Vagina (tissue), 2 donors: ENCODE measurements around the gene PDHX. TPM values are rescaled to one million over a fixed set of nuclear protein-coding genes. Genes with fewer than 3 reads are reported as not detected.

ENCODE experiments used
- DNase-seq, 2 donors: peaks; one replicate each; pipeline ENCODE4 v3.0.0-alpha.2; 2017; ENCODE audit errors: extremely low spot score in 2 of 2
- H3K27ac ChIP-seq: fragments of 200-600 bp; sonication (generic); one replicate; pipeline ENCODE4 v1.5.1; 2019
- H3K27me3 ChIP-seq: fragments of 200-600 bp; sonication (generic); one replicate; pipeline ENCODE4 v1.5.1; 2019
- H3K36me3 ChIP-seq, 2 donors: fragments of 200-600 bp; sonication (generic); one replicate each; pipeline ENCODE4 v1.5.1; 2017 to 2019
- H3K4me1 ChIP-seq: fragments of 200-600 bp; sonication (generic); one replicate; pipeline ENCODE4 v1.5.1; 2019
- H3K4me3 ChIP-seq, 2 donors: fragments of 200-600 bp; sonication (generic); 1 replicate in 1 of 2; 2 replicates in 1 of 2; pipeline ENCODE4 v1.5.1; 2016 to 2019
- H3K9me3 ChIP-seq: fragments of 200-600 bp; sonication (generic); one replicate; pipeline ENCODE4 v1.5.1; 2019
- CTCF ChIP-seq, 3 experiments: fragments of 450-650 bp in 2 of 3; fragments of 200-600 bp in 1 of 3; sonication (generic) in 1 of 3; IDR thresholded peaks; one replicate each; pipeline ENCODE4 v1.5.1; 2017 to 2019; ENCODE audit warnings: antibody characterized with exemption in 3 of 3, mild to moderate bottlenecking in 2 of 3, moderate library complexity in 2 of 3
- POLR2A ChIP-seq, 2 donors: fragments of 450-650 bp; IDR thresholded peaks; one replicate each; pipeline ENCODE4 v1.6.1; 2017; ENCODE audit warnings: antibody characterized with exemption in 2 of 2, mild to moderate bottlenecking in 2 of 2, moderate library complexity in 2 of 2
- POLR2AphosphoS5 ChIP-seq, 2 donors: sonication (generic); formaldehyde crosslinking; IDR thresholded peaks; one replicate each; pipeline ENCODE4 v1.9.0; 2017; ENCODE audit warnings: antibody characterized with exemption in 2 of 2, mild to moderate bottlenecking in 2 of 2, low read depth in 1 of 2; ENCODE audit not compliant: insufficient read depth in 1 of 2
- intact Hi-C: fragments of 100-400 bp; cut with DNase I; formaldehyde crosslinking; loops from one replicate; pipeline ENCODE4 v1.15.1; 2023
- total RNA-seq: library from RNA; depleted of rRNA; stranded (reverse); fragments of >200 nt; gene quantifications from one replicate; pipeline ENCODE4 v1.2.3, GENCODE V29; 2016

Gene PDHX
- total RNA-seq, 1 donor from 2014 or later, result 15.0 TPM

- H3K27me3 ChIP-seq, result no peaks in the 10 kb centered on the region
- no peaks in the 10 kb centered on the region for H3K9me3 ChIP-seq
- no peak overlapping the region for H3K4me3 ChIP-seq
- H3K36me3 ChIP-seq, result no peaks in the 10 kb centered on the region
- no peak overlapping the region for H3K27ac ChIP-seq
- TF ChIP-seq POLR2A (IDR thresholded peaks at IDR 0.05) (no peak), CTCF (IDR thresholded peaks at IDR 0.05) (no peak), POLR2AphosphoS5 (IDR thresholded peaks at IDR 0.05; ENCODE audit: insufficient read depth in 1 of 2, low read depth in 1 of 2) (no peak)
- H3K4me1 ChIP-seq, result peaks cover 18% of the 10 kb centered on the region
- no peak for DNase-seq
- intact Hi-C loops, result loop anchor here (10.0 kb wide), 1 partner anchor 395 kb away; no protein-coding TSS in a partner anchor
Observed at GRCh38 chr11:34999453-34999852, 83.0 kb downstream of the PDHX start.

- Histone ChIP-seq H3K27ac (no peak overlapping the region), H3K9me3 (no peaks in the 10 kb centered on the region), H3K36me3 (no peaks in the 10 kb centered on the region), H3K27me3 (no peaks in the 10 kb centered on the region), H3K4me1 (peaks cover 15% of the 10 kb centered on the region), H3K4me3 (no peak overlapping the region)
- no peak for TF ChIP-seq POLR2AphosphoS5 (IDR thresholded peaks at IDR 0.05; ENCODE audit: insufficient read depth in 1 of 2, low read depth in 1 of 2)
- TF ChIP-seq CTCF (IDR thresholded peaks at IDR 0.05), result no peak
- TF ChIP-seq POLR2A (IDR thresholded peaks at IDR 0.05), result no peak
- intact Hi-C loops, result no loop called here
- no peak for DNase-seq
Observed at GRCh38 chr11:35003186-35003585, 86.8 kb downstream of the PDHX start.

GRCh38 chr11:35003658-35004057 lies 87.2 kb downstream of the PDHX start:
- Histone ChIP-seq H3K36me3 (no peaks in the 10 kb centered on the region), H3K27ac (peak overlapping the region; percentile 9), H3K27me3 (no peaks in the 10 kb centered on the region), H3K9me3 (no peaks in the 10 kb centered on the region), H3K4me1 (peaks cover 12% of the 10 kb centered on the region), H3K4me3 (no peak overlapping the region)
- intact Hi-C loops, result no loop called here
- no peak for TF ChIP-seq POLR2AphosphoS5 (IDR thresholded peaks at IDR 0.05; ENCODE audit: insufficient read depth in 1 of 2, low read depth in 1 of 2)
- no peak for TF ChIP-seq POLR2A (IDR thresholded peaks at IDR 0.05)
- TF ChIP-seq CTCF (IDR thresholded peaks at IDR 0.05), result no peak
- no peak for DNase-seq

GRCh38 chr11:35005141-35005780 lies 88.8 kb downstream of the PDHX start:
- intact Hi-C loops, result no loop called here
- H3K4me1 ChIP-seq, result peaks cover 27% of the 10 kb centered on the region

GRCh38 chr11:35006389-35007128 lies 90.1 kb downstream of the PDHX start:
- Histone ChIP-seq H3K27ac (no peak overlapping the region), H3K4me3 (no peak overlapping the region), H3K9me3 (no peaks in the 10 kb centered on the region), H3K4me1 (peaks cover 36% of the 10 kb centered on the region), H3K27me3 (no peaks in the 10 kb centered on the region), H3K36me3 (no peaks in the 10 kb centered on the region)
- no peak for DNase-seq
- intact Hi-C loops, result no loop called here
- TF ChIP-seq CTCF (IDR thresholded peaks at IDR 0.05) (no peak), POLR2A (IDR thresholded peaks at IDR 0.05) (no peak), POLR2AphosphoS5 (IDR thresholded peaks at IDR 0.05; ENCODE audit: insufficient read depth in 1 of 2, low read depth in 1 of 2) (no peak)

More at GRCh38 chr11:35005141-35005780, 88.8 kb downstream of the PDHX start:
- no peak overlapping the region for H3K27ac ChIP-seq
- no peaks in the 10 kb centered on the region for H3K36me3 ChIP-seq
- TF ChIP-seq POLR2AphosphoS5 (IDR thresholded peaks at IDR 0.05; ENCODE audit: insufficient read depth in 1 of 2, low read depth in 1 of 2) (peak in 1 of 2 donors; percentile 41), POLR2A (IDR thresholded peaks at IDR 0.05) (no peak)
- no peaks in the 10 kb centered on the region for H3K27me3 ChIP-seq
- no peaks in the 10 kb centered on the region for H3K9me3 ChIP-seq
- no peak overlapping the region for H3K4me3 ChIP-seq
- DNase-seq, result no peak
